H1 (cell line): Measurements from ENCODE around the gene NT5C1A. TPM values are rescaled to one million over a fixed set of nuclear protein-coding genes. Genes with fewer than 3 reads are reported as not detected.
A peak's percentile ranks its signal among the peaks of the same experiment; 100 is the strongest.

Experiments
- BACH1 ChIP-seq: IDR thresholded peaks from 2 replicates; pipeline ENCODE4 v1.6.1; 2012; ENCODE audit warnings: low read length, improper control_type of control experiment
- BRCA1 ChIP-seq: IDR thresholded peaks from 2 replicates; pipeline ENCODE4 v1.6.1; 2012; ENCODE audit warnings: low read depth, low read length, improper control_type of control experiment
- CBX8 ChIP-seq: fragments of 300-800, 300-1000 bp; sonication (generic); IDR thresholded peaks from 2 replicates; pipeline ENCODE4 v1.7.1; 2016; ENCODE audit warnings: low read depth, low read length, borderline replicate concordance
- CHD2 ChIP-seq: IDR thresholded peaks from 2 replicates; pipeline ENCODE4 v1.6.1; 2012; ENCODE audit warnings: low read length, improper control_type of control experiment
- EZH2 ChIP-seq: fragments of 200-600 bp; sonication (generic); IDR thresholded peaks from 2 replicates; pipeline ENCODE4 v1.7.1; 2012; ENCODE audit warnings: low read depth, mild to moderate bottlenecking, moderate library complexity, low read length, inconsistent platforms; ENCODE audit not compliant: severe bottlenecking
- HDAC2 ChIP-seq, 2 experiments: fragments of 300-600 bp in 1 of 2; sonication (generic) in 1 of 2; IDR thresholded peaks; 2 replicates each; pipeline ENCODE4 v1.6.1; 2011 to 2012; ENCODE audit warnings: low read depth in 2 of 2, low read length in 2 of 2, mild to moderate bottlenecking in 2 of 2, moderate library complexity in 2 of 2, borderline replicate concordance in 1 of 2, inconsistent platforms in 1 of 2
- JUND ChIP-seq: IDR thresholded peaks from 2 replicates; pipeline ENCODE4 v1.6.1; 2011; ENCODE audit warnings: mild to moderate bottlenecking, improper control_type of control experiment, low read length
- MAFK ChIP-seq: IDR thresholded peaks from 2 replicates; pipeline ENCODE4 v1.6.1; 2012; ENCODE audit warnings: low read depth, mild to moderate bottlenecking, improper control_type of control experiment, low read length
- NRF1 ChIP-seq: IDR thresholded peaks from 2 replicates; pipeline ENCODE4 v1.6.1; 2011; ENCODE audit warnings: mild to moderate bottlenecking, low read depth, low read length, improper control_type of control experiment
- POU5F1 ChIP-seq: IDR thresholded peaks from 2 replicates; pipeline ENCODE4 v1.6.1; 2011; ENCODE audit warnings: low read depth, mild to moderate bottlenecking, low read length, moderate library complexity
- SAP30 ChIP-seq: fragments of 300-600 bp; sonication (generic); IDR thresholded peaks from 2 replicates; pipeline ENCODE4 v1.7.1; 2012; ENCODE audit warnings: low read length, moderate library complexity, mild to moderate bottlenecking, inconsistent platforms; ENCODE audit not compliant: insufficient read depth, insufficient replicate concordance
- SIN3A ChIP-seq, 2 experiments: IDR thresholded peaks in 1 of 2; conservative IDR thresholded peaks in 1 of 2; 2 replicates each; pipeline ENCODE4 v1.6.1; 2011 to 2012; ENCODE audit warnings: low read length in 2 of 2, improper control_type of control experiment in 1 of 2, low read depth in 1 of 2, mild to moderate bottlenecking in 1 of 2
- TAF1 ChIP-seq: IDR thresholded peaks from 2 replicates; pipeline ENCODE4 v1.6.1; 2011; ENCODE audit warnings: mild to moderate bottlenecking, low read depth, low read length
- TBP ChIP-seq: IDR thresholded peaks from 2 replicates; pipeline ENCODE4 v1.6.1; 2011; ENCODE audit warnings: low read depth, low read length, improper control_type of control experiment
- polyA plus RNA-seq, 7 experiments: library from polyadenylated mRNA; depleted of rRNA in 3 of 7; stranded (reverse) in 5 of 7; unstranded in 2 of 7; fragments of >200 nt in 5 of 7; fragments of 200-250 nt in 2 of 7; gene quantifications; 1 replicate in 5 of 7; 2 replicates in 1 of 7; 4 replicates in 1 of 7; pipeline versions ENCODE4 v1.2.1 to v1.2.3, GENCODE V29; 2011 to 2013; ENCODE audit warnings: missing spikeins in 2 of 7, mixed read lengths in 2 of 7
- total RNA-seq: library from RNA; stranded (reverse); fragmentation: NEBNext Ultra II Directional; extraction: Animal tissue kit (Norgen Biotek cat#: 25700); gene quantifications from 2 replicates; pipeline ENCODE4 v1.2.1, GENCODE V29; 2021

The NT5C1A gene
- total and polyA plus RNA-seq, 2 of the 8 experiments (the other 6 are each of a cell fraction or from before 2014, with no cell fraction given), result not detected

GRCh38 chr1:39639305-39640130 lies 32.4 kb downstream of the NT5C1A start, which contains the start of gene HEYL (continued):
- TF ChIP-seq CBX8, result no peak
- TF ChIP-seq NRF1, result no peak
- no peak for TF ChIP-seq BRCA1
- no peak for TF ChIP-seq TBP
- no peak for TF ChIP-seq EZH2
- no peak for TF ChIP-seq SAP30
- TF ChIP-seq BACH1, result peak; percentile 33; the same call in 1 of the 2 replicates
- TF ChIP-seq HDAC2 (IDR thresholded peaks at IDR 0.05; ENCODE audit: borderline replicate concordance in 1 of 2, low read depth in 2 of 2, low read length in 2 of 2), result 0 out of 4 replicates have a peak, but pooled peaks of 1 of the 2 experiments have one; percentile 12
- TF ChIP-seq CHD2, result no peak
- TF ChIP-seq MAFK, result no peak
- TF ChIP-seq POU5F1, result no peak
- TF ChIP-seq SIN3A (conservative IDR thresholded peaks at IDR 0.05 in 1 of 2, IDR thresholded peaks at IDR 0.05 in 1 of 2; ENCODE audit: low read depth in 1 of 2, low read length in 2 of 2), result no peak
- no peak for TF ChIP-seq TAF1
- TF ChIP-seq JUND, result no peak
